Stimulated activated CD8-positive, alpha-beta memory T cell treated with anti-CD3 and anti-CD28 coated beads, Interleukin-7, amount 100 ng/mL, for 48 hours (primary cell): ENCODE measurements around the gene HOXC13.

Source experiments
- DNase-seq, 2 donors: peaks; one replicate each; pipeline ENCODE4 v3.0.0-alpha.2; 2020; ENCODE audit warnings: low read depth in 1 of 2; ENCODE audit errors: extremely low read depth in 1 of 2

HOXC13 gene

DNA sequence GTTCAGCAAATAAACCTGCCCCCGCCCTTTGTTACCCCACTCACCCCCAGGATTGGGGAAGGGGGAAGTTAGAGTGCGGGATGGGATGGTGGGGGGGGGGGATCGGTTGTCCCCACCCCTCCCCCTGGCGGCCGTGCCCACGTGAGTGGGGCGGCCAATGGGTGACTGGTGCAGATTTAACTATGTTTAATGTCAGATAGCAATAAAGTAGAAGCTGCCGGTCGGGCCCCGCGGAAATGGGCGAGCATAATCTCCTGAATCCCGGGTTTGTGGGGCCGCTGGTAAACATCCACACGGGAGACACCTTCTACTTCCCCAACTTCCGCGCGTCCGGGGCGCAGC, 16.0 kb downstream of the HOXC13 start, which contains the start of gene HOXC12:
Gene HOXC12 (plus strand): TSS at position 210 of the 342 bp plus-strand sequence. CDS start 27 bp downstream, at position 237.
- no peak for DNase-seq

DNA sequence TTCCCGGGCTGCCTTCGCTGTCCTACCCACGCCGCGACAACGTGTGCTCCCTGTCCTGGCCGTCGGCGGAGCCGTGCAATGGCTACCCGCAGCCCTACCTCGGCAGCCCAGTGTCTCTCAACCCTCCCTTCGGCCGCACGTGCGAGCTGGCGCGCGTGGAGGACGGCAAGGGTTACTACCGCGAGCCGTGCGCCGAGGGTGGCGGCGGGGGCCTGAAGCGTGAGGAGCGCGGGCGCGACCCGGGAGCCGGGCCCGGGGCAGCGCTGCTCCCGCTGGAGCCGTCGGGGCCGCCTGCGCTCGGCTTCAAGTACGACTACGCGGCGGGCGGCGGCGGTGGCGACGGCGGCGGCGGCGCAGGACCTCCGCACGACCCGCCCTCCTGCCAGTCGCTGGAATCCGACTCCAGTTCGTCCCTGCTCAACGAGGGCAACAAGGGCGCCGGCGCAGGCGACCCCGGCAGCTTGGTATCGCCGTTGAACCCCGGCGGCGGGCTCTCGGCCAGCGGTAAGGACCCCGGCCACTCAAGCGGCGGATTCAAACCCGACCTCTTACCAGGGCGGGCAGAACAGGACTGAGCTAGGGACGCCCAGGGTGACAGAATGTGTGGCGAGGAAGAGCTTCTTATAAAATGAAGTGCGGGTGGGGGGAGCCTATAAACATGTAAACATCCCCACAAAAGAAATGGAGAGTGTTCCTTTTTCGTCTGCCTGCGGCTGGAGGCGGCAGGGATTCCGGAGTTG, 16.6 kb downstream of the HOXC13 start:
- DNase-seq: no peak

DNA sequence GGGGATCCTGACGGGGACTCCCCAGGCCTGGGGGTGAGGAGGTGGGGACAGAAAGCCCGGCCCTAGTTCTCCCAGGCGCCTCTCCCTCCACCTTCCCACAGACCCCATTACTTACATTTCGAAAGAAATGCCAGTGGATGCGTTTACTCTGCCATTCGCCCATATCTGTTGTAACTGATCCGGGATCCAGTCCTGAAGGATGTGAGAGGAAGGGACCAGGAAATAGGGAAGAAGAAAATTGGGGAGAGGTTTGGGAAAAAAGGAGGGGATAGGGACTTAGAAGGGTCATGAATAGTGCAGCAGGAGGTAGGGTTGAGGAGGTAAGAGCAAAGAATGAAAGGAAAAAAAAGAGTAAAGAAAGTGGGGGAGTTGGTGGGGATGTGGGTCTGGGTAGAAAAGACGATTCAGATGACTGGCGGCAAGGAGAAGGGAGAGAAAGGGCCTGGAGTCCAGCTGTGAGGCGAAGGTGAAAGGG, 17.2 kb downstream of the HOXC13 start:
- no peak for DNase-seq

DNA sequence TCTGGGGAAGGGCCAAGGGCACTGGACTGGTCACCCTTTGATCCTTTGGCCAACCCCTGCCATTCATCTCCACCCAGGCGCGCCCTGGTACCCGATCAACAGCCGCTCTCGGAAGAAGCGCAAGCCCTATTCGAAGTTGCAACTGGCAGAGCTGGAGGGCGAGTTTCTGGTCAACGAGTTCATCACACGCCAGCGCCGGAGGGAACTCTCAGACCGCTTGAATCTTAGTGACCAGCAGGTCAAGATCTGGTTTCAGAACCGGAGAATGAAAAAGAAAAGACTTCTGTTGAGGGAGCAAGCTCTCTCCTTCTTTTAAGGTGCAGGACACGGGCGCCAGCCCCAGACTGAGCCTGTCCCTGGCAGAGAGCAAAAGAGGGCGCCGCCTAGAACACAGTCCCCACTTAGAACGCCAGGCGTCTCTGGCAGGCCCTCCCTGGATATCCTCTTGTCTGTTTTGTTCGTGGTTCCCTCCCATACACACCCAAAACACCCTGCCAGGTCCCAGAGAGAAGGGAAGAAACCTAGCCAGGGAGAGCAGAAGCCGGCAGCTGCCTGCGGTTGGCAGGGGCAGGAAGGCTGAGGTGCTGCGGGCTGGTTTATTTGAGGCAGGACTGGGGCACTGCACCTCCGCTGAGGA, 17.7 kb downstream of the HOXC13 start:
- no peak for DNase-seq

DNA sequence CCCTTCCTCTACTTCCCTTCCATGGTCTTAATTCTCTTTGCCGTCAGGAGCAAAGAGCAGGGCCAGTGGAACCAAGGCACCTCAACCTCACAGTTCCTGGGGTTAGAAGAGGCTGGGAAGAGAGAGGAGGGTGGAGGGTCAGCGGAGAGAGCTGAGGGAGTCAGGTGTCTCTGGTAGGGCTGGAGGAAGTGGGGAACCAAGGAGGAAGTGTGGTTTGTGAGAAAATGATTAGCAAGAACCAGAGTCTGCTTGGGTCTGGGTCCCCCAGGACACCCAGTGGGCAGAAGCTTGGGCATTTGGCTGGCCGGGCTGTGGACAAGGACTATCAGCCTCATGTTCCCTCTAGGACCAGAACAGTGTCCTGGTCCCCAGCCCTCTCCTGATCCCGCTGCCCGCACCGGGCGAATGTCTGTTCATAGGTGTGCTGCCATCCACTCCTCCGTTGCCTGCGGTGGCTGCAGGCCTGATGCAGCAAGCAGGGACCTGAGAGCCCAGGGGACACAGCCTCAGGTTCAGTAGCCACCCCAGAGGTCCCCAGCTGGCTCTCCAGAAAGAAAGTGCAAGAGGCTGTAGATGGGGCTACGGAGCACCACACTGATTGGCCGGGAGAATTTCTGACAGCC, 18.4 kb downstream of the HOXC13 start:
- no peak for DNase-seq

DNA sequence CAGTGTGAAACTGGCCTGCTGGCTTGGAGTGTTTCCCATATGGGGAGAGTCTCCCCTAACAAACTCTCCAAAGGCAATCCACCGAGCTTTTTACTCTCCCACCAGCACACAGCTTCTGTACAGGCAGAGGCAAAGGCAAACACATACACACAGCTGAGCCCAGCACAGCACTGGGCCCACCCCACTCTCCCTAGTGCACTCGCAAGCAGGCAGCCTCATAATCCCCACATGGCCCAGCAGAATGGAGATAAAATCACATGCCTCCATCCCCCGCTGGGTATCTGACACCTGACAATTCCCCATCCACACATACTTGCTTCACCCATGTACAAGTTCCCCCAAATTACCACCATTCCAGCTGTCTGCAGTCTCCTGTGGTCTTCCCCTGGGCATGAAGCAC, 19.5 kb downstream of the HOXC13 start:
- DNase-seq: no peak

DNA sequence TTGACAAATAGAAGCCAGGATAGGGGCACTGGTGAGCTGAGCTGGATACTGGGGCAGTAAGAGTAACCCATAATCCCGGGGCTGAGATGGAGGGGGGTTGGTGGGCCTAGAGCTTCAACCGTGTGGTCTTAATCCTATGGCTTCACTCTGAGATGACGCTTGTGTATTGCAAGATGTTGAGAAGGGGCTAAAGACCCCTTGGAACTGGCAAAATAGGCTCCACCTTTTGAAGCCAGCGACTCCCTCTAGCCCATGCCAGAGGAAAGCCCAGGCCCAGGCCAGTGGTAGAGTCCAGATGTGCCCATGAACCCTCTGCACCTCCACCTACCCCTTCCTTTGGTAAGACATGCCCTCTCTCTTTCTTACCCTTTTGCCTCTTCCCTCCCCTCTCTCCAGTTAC, 20.7 kb downstream of the HOXC13 start:
- DNase-seq: no peak

DNA sequence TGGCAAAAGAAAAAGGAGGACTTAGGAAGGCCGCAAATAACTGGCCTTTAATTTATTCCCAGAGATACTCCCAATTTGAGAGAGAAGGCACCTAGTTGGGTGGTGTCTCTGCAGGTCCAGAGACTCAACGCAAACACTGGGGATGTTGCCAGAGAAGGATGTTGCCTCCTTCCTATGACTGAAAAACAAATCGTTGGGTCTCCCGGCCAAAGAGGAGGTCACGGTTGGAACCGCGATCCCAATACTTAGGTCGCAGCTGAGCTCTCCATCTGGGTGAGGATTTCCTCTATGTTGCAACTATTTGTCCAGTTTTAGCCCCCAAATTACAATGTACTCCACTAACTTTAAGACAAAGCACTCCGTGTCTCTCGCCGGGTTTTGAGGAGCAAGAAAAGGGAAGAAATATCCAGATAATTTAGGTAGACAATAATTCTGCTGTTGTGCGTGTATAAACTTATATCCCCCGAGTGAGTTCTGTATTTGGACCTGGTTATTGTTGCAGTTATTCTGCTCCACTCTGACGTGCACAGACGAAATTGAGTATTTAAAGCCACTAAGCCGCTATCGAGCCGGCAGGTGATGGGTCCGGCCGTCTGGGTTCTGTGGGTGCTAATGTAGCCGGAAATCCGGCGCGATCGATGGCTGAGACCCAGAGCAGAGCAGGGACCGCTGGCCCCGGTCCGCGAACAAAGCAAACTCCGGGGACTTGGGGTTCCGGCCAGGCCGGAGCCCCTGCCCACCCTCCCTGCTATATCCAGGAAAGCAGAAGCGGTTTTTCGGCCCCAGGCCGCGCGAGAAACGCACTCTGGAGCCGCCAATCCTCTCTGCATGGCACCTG, 21.8 kb downstream of the HOXC13 start:
- DNase-seq: no peak

DNA sequence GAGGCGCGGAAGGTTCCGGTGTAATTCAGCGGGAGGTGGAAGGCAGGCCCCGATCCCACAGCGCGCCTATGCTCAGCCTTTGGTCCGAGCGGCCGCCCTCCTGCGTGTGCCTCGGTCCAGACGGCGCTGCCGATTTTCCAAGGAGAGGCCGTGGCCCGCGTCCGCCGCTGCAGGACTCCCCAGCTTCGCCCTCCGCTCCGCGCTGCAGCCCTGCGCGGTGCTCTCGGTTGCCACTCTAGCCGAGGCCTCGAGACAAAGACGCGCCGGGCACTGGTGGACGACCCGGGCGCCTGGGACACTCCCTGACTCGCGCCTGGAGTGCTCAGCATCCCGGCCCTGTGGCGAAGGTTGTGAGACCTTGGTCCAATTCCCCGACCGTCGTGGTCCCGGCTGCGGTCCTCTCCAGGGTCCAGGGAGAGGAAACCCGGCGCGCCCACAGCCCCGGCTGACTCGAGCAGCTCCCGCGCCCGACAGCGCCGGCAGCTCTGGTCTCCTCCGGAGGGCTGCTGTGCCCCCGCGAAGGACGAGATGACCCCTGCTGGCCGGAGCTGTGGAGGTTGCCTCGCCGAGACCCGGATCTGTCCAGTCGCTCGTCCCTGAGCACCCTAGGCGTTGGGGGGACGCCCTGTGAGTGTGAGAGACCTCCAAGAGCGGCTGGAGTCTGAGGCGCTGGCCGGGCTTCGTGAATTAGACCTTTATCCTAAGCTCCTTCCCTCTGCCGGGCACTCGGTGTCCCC, 22.6 kb downstream of the HOXC13 start:
- no peak for DNase-seq

DNA sequence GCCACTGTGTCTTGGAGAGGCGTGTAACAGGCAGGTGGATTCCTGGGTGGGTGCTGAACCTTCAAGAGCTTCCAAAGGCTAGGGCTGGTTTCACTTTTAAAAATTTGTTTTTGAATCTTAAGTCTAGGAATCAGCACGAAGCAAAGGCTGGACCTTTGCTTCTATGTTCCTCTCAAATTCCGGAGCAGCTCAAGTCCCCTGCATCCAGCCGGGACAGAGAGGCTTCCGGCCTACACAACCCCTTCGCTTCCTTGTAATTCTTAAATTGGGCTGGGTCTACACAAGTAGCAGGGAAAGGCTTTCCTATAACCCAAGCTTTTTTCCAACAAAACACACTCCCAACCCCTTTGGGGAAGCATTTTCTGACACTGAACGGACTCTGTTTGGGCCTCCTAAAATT, 24.4 kb downstream of the HOXC13 start:
- DNase-seq: no peak

DNA sequence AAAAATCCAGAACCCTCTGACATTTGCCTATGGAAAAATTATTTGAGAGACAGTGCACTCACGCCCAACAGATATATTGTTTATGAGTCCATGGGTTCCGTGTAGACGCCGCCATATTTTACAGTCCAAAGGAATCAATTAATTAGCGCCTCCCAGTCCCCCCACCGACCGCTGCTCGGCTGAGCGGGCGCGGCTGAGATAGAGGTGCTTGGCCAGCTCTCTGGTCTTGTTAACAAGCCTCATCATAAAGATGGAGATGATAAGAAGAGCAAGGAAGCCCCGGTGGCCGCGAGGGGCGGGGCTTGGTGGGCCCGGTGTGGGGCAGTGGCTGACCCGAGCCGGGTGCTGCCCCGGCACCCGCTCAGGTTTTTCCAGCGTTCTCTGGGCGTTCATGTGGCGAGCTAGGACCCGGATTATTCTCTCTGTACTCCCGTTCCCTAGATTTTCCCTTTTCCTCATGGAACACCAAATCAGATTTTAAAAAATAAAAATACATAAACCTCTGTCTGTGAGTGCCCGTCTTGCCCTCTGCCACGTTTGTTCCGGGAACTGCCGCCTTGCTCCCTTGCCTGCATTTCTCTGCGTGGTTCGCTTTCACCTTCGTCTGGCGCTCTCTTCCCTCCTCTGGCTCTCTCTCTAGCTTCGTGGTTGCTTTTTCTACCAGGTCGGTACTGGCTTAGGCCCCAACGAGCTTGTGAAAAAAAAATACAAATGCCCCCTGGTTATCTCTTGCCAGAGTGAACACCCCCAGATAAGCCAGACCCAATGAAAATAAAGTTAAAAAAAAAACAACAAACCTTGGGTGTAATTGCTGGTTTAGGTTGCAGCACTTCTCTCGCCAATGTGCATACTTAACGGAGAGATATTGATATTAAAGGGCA, 25.0 kb downstream of the HOXC13 start:
- no peak for DNase-seq

DNA sequence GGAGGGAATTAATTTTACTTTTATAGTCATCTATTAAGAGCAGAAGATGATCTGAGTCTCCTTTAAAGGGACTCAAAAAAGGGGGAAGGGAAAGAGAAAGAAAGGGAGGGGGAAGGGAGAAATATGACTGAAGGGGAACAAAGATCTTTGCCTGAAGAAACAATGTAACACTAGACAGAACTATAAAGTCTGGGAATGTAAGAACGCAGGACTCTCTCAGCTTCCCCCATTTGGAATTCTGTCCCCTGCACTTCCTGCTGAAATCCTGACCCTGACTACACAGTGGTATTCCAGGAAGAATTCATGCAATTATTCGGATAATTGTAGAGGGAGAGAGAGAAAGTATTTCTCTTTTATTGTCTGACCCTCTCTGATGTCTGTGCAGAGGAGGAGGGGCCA, 25.7 kb downstream of the HOXC13 start:
- DNase-seq: no peak

DNA sequence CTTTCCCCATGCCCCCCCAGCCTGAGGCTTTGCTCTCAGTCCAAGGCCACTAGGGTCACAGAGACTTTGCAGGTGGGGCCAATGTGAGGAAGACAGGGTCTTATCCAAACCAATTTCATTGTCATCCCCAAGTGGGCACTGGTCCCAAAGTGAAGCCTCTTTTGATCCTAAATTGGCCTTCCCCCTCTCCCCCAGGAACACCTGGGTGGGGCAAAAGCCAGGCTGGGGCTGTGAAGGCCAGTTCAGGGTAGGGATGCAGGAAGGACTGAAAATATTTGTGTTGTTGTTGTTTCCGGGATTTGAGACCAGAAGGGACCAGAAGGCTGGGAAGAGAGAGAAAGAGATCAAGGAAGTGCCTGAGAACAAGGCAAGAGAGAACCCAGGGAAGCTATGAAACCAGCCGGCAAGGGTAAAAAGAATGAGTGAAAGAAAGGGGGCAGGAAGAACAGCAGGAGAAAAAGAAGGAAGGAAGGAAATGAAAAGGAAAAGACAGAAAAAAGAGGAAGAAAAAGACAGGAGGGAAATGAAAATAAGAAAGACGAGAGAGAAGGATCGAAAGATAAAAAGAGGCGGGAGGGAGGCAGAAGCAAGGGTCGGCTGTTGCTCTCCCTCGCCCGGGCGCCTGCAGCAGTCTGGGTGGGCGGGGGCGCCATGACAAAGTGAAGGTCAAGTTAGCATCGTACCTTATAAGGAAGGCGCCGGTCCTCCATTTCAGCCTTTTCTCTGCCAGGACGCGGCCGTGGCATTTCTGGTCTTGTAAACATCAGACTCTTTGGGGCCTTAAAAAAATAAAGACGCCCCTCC, 26.9 kb downstream of the HOXC13 start:
- DNase-seq: no peak

DNA sequence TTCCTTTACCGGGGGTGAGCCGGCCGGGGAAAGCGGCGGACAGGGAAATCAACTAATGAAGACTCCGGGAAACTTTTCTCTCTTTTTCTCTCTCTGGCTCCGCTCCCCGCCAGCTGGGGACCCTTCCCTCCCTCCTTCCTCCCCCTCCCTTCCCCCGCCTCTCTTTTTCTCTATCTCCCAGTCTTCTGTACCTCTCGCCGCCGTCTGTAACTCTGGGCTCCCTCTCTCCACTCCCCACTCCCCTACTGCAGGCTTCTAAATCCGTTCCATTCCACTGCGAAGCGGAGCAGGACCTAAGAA, 27.4 kb downstream of the HOXC13 start:
- no peak for DNase-seq

DNA sequence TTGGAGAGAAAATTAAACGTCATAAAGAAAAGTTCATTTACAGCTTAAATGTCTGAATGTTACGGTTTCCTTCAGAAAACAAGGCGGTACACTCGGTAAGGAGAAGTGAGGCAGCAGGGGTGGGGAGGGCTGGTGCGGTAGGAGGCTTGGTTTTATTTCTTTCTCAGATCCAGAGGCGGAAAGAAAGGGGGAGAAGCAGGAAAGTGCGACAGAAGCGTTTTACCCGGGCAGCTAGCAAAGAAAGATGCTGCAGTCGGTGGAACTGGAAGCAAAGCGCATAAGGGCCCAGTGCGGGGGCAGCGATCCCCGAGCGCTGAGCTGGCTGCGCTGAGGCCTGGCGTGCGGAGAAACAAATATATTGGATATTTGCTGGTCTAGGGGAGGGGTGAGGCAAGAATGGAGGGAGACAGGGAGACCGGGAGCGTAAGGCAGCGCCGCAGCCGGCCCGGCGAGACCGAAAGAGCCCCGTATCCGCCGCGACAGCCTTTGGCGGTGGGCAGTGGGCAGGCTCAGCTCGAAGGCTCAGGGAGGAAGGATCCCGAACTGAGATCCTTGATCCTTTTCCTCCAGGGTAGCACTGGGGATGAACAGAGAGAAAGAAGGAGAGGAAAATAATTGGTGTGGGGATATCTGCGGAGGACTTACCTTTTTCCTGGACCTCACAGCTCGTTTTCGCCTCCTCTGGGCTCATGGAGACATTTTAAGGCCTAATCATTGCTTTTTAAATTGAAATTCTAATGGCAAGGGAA, 27.9 kb downstream of the HOXC13 start:
- no peak for DNase-seq

DNA sequence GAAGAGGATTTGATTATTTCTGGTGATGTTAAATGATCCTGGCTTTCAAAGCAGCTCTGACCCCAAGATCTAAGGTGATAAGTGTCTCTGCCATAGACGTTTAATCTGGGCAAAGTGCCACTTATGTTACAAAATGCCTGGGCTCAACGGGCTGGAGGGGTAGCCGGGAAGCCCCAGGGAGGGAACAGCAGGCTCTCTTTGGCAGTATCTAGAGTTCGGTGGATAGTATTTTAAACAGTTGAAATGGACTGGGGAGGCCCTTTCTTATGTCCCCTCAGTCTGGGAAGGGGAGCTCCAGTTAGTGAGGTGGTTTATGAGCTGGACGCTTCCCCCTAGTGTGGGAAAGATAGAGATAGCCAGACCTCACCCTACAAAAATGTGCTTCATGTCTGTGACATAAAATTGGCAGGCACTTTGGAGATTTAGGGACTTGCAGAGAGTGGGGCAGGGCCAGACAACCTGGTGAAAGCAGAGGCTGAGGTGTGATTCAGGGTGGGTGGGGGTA, 28.8 kb downstream of the HOXC13 start:
- DNase-seq: no peak

DNA sequence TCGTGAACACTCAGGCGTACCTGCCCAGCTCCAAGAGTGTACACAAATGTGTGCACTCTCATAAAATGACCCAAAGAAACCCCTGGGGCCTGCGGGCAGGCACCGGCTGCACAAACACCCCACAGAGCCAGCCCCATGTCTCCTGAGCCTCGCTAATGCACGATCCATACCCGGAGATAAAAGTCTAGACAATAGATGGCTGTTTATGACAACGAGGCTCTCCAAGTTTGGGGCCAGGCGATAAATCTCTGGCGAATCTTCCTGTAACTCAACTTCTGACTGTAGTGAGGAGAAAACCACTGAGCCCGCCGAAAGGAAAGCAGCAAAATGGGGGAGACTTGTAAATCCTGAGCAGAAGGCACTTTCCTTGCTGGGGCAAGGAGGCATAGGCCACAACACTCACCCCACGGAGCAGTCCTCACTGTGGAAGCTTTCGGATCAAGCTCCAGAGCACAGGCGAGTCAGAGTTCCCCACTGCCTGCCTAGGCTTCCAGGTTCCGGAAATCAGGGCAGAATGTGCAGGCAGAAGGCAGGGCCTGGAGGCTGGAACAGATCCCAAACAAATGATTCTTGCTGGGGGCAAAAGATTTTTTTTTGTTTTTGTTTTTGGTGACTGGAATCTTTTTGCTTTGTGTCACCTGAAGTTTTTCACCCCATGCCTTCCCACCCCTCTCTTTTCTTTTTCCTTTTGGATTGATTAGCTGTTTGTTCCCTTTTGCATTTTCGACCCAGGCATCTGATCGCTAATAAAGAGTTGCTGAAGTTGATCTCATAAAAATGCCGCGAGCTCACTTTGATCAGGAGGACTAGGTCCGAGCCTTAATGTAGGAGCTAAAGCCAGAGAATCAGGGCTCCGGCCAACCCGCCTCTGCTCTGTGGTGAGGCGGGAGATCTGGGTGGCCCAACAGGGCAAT, 29.8 kb downstream of the HOXC13 start:
- no peak for DNase-seq
